Skin epidermis (tissue), 12 donors: ENCODE results near the gene OR56B1.

ENCODE experiments used
- H3K27ac ChIP-seq, 21 experiments: fragments of 200-600 bp; sonication (generic) in 11 of 21; one replicate each; pipeline ENCODE4 v1.5.0; 2020; ENCODE audit warnings: mild to moderate bottlenecking in 3 of 21, inconsistent platforms in 2 of 21, moderate library complexity in 2 of 21
- H3K4me3 ChIP-seq, 7 experiments: fragments of 200-600 bp; sonication (generic) in 2 of 7; one replicate each; pipeline ENCODE4 v1.5.0; 2020; ENCODE audit warnings: inconsistent platforms in 2 of 7, mild to moderate bottlenecking in 2 of 7, moderate library complexity in 1 of 7

The OR56B1 gene

DNA sequence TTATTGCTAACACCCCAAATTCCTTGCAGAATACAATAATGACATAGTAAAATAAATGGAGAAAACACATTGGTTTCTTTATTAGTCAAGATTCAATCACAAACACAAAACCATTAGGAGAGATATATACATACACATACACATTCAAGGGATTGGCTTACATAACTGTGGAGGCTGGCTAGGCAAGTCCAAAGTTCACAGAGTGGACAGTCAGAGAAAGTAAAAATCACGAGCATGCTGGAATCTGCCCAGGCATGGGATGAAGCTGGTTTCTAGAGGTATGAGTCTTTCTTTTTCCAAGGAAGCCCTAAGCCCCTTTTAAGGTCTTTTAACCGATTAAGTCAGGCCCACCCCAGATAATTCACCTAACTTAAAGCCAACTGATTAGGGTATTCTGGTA, 13.6 kb upstream of the OR56B1 start:
- Histone ChIP-seq H3K4me3 (no peak overlapping the region), H3K27ac (no peak overlapping the region)

DNA sequence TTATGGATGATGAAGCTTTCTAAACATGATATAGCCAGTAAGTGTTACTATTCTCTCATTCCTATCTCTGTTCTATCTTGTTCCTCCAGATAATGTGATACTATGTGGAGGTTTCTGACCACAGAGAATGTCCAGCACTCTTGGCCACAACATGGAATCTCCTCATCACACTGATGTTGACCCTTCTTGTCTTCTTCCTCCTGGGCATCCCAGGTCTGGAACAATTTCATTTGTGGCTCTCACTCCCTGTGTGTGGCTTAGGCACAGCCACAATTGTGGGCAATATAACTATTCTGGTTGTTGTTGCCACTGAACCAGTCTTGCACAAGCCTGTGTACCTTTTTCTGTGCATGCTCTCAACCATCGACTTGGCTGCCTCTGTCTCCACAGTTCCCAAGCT, 9.9 kb upstream of the OR56B1 start:
- Histone ChIP-seq H3K4me3 (no peak overlapping the region), H3K27ac (no peak overlapping the region)

GRCh38 chr11:5727691-5728090, 8.6 kb upstream of the OR56B1 start:
- no peak overlapping the region for H3K4me3 ChIP-seq
- H3K27ac ChIP-seq: no peak overlapping the region

- no peak overlapping the region for H3K4me3 ChIP-seq
- H3K27ac ChIP-seq: no peak overlapping the region
These were observed 843 bp downstream of the OR56B1 start for GRCh38 chr11:5737091-5737490.

DNA sequence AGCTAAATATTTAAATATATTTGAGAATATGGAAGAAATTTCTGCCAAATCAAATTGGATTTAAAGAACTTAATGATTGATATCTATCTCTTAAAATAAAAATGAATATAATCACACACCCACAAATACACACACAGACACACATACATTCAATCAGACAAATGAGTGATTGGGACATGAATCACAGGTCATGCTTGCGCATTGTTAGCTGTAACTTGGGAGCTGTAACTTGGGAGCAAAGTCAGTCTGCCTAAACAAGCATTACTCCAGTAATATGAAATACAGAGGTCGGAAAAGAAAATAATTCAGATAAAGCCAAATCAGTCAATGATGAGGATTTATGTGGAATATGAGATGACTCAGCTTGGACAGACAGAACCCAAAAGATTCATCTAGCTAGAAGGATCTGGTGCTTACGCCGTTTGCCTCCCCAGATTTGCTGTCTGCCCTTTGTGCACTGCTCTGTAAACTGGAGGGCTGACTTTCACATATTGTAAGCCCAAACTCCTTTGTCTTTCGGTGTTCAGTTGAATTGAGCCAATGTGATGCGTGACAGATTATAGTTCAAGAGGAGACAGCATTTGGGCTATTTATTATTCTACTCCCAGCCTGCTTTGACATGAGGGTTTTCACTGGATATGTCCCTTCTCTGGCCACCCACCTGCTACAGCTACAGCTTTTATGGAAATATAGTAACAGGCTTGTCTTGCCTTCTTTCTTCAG, 1.6 kb downstream of the OR56B1 start:
- no peak overlapping the region for H3K27ac ChIP-seq
- H3K4me3 ChIP-seq: no peak overlapping the region

DNA sequence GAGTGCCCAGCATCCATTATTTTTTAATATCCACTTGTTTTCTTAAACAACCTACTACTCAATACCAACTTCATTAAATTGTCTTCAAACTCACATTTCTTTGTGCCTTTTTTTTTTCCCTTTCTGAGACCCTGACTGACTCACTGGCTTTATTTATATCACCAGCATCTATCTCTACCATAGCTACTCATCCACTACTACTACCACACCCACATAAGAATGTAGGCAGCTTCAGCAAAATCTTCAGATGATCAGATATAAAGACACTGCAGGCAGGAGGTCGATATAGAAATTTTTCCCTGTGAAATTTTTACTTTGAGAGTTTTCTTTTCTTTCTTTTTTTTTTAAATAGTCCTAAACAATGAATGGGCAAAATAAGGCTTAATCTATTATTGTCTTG, 2.2 kb downstream of the OR56B1 start:
- Histone ChIP-seq H3K27ac (no peak overlapping the region), H3K4me3 (no peak overlapping the region)

- Histone ChIP-seq H3K27ac (no peak overlapping the region), H3K4me3 (no peak overlapping the region)
These were observed 10.4 kb downstream of the OR56B1 start for GRCh38 chr11:5746614-5747013.

DNA sequence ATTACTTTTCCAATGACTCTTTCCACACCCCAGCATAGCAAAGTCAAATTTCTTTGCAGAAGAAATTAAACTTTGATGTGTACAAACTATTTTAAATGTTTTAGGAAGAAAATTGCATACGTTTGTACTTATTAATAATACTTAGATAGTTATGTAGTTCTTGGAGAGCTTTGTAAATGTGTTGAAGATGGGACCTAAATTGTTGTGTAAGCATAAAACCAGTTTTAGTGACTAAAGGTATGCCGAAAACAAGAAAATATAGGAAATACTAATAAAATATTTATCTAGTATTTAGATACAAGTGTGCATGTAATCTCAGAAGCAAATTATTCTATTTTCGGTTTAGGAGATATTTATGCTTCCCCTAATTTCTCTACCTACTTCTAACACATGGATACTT, 13.6 kb downstream of the OR56B1 start:
- Histone ChIP-seq H3K27ac (no peak overlapping the region), H3K4me3 (no peak overlapping the region)

DNA sequence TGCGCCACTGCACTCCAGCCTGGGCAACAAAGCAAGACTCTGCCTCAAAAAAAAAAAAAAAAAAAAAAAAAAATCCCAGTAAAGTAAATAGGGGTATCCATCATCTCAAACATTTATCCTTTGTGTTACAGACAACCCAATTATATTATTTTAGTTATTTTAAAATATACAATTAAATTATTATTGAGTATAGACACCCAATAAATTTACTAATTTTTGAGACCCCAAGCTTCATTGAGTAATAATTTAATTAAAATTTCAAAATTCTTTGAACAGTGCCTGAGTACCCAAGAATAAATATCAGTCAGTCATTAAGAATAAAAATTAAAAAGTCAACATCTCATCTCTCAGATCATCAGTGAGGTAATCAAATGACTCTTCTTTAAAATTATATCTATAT, 17.7 kb downstream of the OR56B1 start, which contains the start of gene OR52N4:
Gene OR52N4, plus strand, starts transcription at position 301 of the 400 bp plus-strand sequence. CDS start 498 bp downstream, outside the sequence.
- Histone ChIP-seq H3K4me3 (no peak within 1 kb of the TSS), H3K27ac (no peak within 1 kb of the TSS)

- no peak overlapping the region for H3K4me3 ChIP-seq
- H3K27ac ChIP-seq: no peak overlapping the region
These were observed 30.8 kb downstream of the OR56B1 start for GRCh38 chr11:5767056-5767455.

DNA sequence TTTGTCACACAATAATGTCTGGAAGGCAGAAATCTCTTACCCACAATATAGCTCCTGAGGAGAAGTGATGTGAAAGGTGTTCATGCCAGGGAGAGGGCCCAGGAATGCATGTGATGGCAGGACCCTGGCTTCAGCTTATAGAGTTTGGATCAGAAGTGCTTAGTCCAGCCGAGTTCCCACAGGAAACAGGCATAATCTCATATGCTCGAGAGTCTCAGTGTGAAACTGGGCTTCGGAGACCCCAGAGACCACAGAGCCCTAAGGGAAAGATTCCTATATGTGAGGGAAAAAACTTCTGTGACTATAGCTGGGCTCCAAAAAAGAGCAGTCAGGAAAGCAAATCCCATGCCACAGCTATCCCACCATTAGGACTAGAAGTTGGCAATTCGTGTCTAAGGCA, 47.0 kb downstream of the OR56B1 start, which contains the start of gene OR52N5:
Gene OR52N5, minus strand, starts transcription at position 101 of the 400 bp plus-strand sequence. CDS start 4,721 bp downstream, outside the sequence.
- Histone ChIP-seq H3K4me3 (no peak within 1 kb of the TSS), H3K27ac (no peak within 1 kb of the TSS)
